ENCODE measurements around the gene TESPA1.
"Not testable (repeated sequence)": the region's sequence is repeated elsewhere in the genome, so short reads cannot be mapped to it uniquely, and the experiment has no call there.

The TESPA1 gene

DNA sequence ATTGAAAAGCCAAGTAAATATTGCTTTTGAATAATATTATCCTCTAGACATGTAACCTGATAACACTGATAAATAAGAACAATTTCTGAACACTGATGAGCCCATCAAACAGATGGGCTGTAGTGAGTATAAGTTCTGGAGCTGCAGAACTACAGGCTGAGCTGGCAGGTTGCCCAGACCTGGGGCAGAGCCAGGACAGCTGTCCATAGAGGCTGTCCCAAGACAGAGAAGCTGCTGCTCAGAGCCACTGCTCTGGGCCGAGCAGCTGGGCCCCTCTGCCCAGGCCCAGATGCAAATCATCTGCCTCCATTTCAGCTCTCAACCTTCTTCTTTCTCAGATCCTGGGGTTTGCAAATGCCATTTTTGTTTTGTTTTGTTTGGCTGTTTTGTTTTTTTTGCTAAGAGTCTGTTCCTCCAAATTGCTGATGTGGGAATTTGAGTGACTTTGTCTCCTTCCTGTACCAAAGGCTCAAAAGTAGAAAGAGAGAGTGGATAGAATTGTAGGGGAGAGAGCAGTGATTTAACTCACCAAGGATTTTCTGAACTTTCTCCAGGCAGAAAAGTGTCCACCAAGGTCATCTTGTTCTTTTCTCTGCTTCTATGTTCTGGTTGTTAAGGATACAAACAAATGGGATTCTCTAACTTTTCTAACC lies 4.0 kb upstream of the TESPA1 start:
- no peak overlapping the region for H2AFZ ChIP-seq (ENCODE audit: low read length)
- peaks cover 6% of the 10 kb centered on the region for H3K79me2 ChIP-seq (ENCODE audit: low read length)
- no peaks in the 10 kb centered on the region for H4K20me1 ChIP-seq (ENCODE audit: insufficient read depth, low read length)
- no peaks in the 10 kb centered on the region for H3K36me3 ChIP-seq (replicated peaks; ENCODE audit: insufficient read depth, low read length)
- H3K4me1 ChIP-seq (ENCODE audit: low read length): peaks cover 36% of the 10 kb centered on the region
- no peak overlapping the region for H3K4me2 ChIP-seq (ENCODE audit: low read depth, low read length)
- H3K27ac ChIP-seq (ENCODE audit: low read length): no peak overlapping the region
- TF ChIP-seq, protein P1, sequence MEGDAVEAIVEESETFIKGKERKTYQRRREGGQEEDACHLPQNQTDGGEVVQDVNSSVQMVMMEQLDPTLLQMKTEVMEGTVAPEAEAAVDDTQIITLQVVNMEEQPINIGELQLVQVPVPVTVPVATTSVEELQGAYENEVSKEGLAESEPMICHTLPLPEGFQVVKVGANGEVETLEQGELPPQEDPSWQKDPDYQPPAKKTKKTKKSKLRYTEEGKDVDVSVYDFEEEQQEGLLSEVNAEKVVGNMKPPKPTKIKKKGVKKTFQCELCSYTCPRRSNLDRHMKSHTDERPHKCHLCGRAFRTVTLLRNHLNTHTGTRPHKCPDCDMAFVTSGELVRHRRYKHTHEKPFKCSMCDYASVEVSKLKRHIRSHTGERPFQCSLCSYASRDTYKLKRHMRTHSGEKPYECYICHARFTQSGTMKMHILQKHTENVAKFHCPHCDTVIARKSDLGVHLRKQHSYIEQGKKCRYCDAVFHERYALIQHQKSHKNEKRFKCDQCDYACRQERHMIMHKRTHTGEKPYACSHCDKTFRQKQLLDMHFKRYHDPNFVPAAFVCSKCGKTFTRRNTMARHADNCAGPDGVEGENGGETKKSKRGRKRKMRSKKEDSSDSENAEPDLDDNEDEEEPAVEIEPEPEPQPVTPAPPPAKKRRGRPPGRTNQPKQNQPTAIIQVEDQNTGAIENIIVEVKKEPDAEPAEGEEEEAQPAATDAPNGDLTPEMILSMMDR (IDR thresholded peaks at IDR 0.05; ENCODE audit: low read length): no peak
- no peak for TF ChIP-seq EZH2 (optimal IDR thresholded peaks at IDR 0.05; ENCODE audit: low read depth, low read length)
- TF ChIP-seq EZH2phosphoT487 (IDR thresholded peaks at IDR 0.05; ENCODE audit: low read length): no peak
- no peaks in the 10 kb centered on the region for H3K27me3 ChIP-seq (replicated peaks; ENCODE audit: insufficient read depth, low read length)
- H3K9me2 ChIP-seq (replicated peaks; ENCODE audit: insufficient read depth, low read length): no peaks in the 10 kb centered on the region
- no peak overlapping the region for H3K4me3 ChIP-seq (ENCODE audit: low read length)
- H3F3A ChIP-seq (ENCODE audit: insufficient read depth, low read length): peaks cover 25% of the 10 kb centered on the region
- no peak overlapping the region for H3K9ac ChIP-seq (ENCODE audit: low read length)
- DNase-seq: peak; percentile 60
- H3K9me3 ChIP-seq (replicated peaks; ENCODE audit: insufficient read depth, low read length): no peaks in the 10 kb centered on the region

DNA sequence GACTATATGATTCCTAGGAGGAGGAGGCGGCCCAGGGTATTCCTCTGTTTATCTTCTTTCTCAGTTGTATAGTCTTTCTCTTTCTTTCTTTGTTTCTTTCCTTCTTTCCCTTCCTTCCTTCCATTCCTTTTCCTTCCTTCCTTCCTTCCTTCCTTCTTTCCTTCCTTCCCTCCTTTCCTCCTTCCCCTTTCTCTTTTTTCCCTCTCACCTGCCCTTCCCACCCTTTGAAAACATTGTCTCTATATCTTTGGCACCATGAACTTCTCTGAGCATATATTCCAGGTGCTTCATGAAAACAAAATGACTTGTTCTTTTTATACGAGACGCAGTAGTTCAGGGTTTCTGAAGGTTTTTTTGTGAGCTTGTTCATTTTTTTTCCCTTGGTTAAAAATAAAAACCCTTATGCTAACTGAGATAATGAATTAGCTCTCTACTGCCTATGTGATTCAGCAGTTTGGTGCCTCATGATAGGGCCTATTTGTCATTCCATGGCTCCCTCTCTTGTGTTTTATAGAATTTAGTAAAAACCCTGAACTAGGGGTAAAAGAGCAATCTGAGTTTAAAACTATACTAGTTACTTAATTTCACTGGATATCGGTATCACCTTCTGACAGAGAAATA lies 3.2 kb upstream of the TESPA1 start:
- Histone ChIP-seq H3K4me1 (ENCODE audit: low read length) (peaks cover 40% of the 10 kb centered on the region), H3K4me3 (ENCODE audit: low read length) (no peak overlapping the region), H3K9me2 (replicated peaks; ENCODE audit: insufficient read depth, low read length) (no peaks in the 10 kb centered on the region)

DNA sequence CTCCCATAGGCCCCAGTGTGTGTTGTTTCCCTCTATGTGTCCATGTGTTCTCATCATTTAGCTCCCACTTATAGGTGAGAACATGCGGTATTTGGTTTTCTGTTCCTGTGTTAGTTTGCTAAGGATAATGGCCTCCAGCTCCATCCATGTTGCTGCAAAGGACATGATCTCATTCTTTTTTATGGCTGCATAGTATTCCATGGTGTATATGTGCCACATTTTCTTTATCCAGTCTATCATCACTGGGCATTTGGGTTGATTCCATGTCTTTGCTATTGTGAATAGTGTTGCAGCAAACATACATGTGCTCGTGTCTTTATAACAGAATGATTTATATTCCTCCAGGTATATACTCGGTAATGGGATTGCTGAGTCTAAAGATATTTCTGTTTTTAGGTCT lies 2.2 kb upstream of the TESPA1 start:
- Histone ChIP-seq H3F3A (ENCODE audit: insufficient read depth, low read length) (peaks cover 24% of the 10 kb centered on the region), H3K79me2 (ENCODE audit: low read length) (peaks cover 13% of the 10 kb centered on the region), H3K4me1 (ENCODE audit: low read length) (peaks cover 38% of the 10 kb centered on the region)
- H3K27me3 ChIP-seq (replicated peaks; ENCODE audit: insufficient read depth, low read length); H4K20me1 ChIP-seq (ENCODE audit: insufficient read depth, low read length); H3K9me3 ChIP-seq (replicated peaks; ENCODE audit: insufficient read depth, low read length); H3K36me3 ChIP-seq (replicated peaks; ENCODE audit: insufficient read depth, low read length); H3K9ac ChIP-seq (ENCODE audit: low read length); H3K27ac ChIP-seq (ENCODE audit: low read length); H2AFZ ChIP-seq (ENCODE audit: low read length); DNase-seq; H3K4me3 ChIP-seq (ENCODE audit: low read length); H3K4me2 ChIP-seq (ENCODE audit: low read depth, low read length); H3K9me2 ChIP-seq (replicated peaks; ENCODE audit: insufficient read depth, low read length): not testable (repeated sequence)

More for the DNA sequence above, 3.2 kb upstream of the TESPA1 start:
- no peak overlapping the region for H3K27ac ChIP-seq (ENCODE audit: low read length)
- no peaks in the 10 kb centered on the region for H3K9me3 ChIP-seq (replicated peaks; ENCODE audit: insufficient read depth, low read length)
- no peaks in the 10 kb centered on the region for H3K36me3 ChIP-seq (replicated peaks; ENCODE audit: insufficient read depth, low read length)
- no peak for TF ChIP-seq EZH2phosphoT487 (IDR thresholded peaks at IDR 0.05; ENCODE audit: low read length)
- TF ChIP-seq EZH2 (optimal IDR thresholded peaks at IDR 0.05; ENCODE audit: low read depth, low read length): no peak
- TF ChIP-seq, protein P1 (IDR thresholded peaks at IDR 0.05; ENCODE audit: low read length): no peak
- H3K4me2 ChIP-seq (ENCODE audit: low read depth, low read length): no peak overlapping the region
- H4K20me1 ChIP-seq (ENCODE audit: insufficient read depth, low read length): no peaks in the 10 kb centered on the region
- no peak overlapping the region for H2AFZ ChIP-seq (ENCODE audit: low read length)
- DNase-seq: no peak
- H3F3A ChIP-seq (ENCODE audit: insufficient read depth, low read length): peaks cover 25% of the 10 kb centered on the region
- H3K79me2 ChIP-seq (ENCODE audit: low read length): peaks cover 13% of the 10 kb centered on the region
- H3K9ac ChIP-seq (ENCODE audit: low read length): no peak overlapping the region
- H3K27me3 ChIP-seq (replicated peaks; ENCODE audit: insufficient read depth, low read length): no peaks in the 10 kb centered on the region

Measured in MM.1S (cell line).